Cerebellar cortex (tissue), 1 donor: ENCODE results near the gene LAIR2.
A peak's percentile ranks its signal among the peaks of the same experiment; 100 is the strongest.

Source experiments
- DNase-seq: peaks from one replicate; pipeline ENCODE4 v3.0.0-alpha.2; 2015; ENCODE audit warnings: low spot score

LAIR2 gene, protein sequence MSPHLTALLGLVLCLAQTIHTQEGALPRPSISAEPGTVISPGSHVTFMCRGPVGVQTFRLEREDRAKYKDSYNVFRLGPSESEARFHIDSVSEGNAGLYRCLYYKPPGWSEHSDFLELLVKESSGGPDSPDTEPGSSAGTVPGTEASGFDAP

GRCh38 chr19:54502518-54503048 is at the start of gene LAIR2:
LAIR2 (plus strand) TSS chr19:54502831; CDS start chr19:54502919, 88 bp downstream.
- DNase-seq = no peak

DNA sequence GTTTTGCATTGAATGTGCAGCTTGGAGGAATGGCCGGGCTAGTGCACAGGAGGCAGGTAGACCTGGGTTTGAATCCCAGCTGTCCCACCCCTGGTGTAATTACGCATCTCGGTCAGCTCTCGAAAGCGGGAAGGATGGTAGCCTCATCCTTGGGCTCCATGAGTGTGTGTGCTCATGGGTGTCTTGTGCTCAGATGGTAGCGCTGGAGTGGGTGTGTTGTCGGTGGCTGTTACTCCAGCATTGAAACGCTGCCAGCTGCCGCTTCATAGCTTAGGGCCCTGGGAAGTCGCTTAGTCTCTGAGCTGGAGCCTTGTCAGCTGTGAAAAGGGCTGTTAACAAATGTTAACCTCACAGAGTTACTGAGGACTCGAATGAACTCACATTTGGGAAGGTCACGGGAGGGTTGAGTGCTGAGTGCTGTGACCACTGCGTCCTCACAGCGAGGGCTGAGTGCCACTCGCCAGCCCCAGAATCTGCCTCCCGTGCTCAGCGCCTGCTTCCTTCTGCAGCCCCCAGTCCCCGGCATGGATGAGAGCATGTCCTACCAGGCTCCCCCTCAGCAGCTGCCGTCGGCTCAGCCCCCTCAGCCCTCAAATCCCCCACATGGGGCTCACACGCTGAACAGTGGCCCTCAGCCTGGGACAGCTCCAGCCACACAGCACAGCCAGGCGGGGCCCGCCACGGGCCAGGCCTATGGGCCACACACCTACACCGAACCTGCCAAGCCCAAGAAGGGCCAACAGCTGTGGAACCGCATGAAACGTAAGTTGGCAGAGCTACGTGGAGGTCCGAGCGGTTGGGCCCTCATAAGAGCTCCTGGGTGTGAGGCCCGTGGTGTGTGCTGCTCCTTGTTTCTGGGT is 48.5 kb upstream of the LAIR2 start:
- no peak for DNase-seq

GRCh38 chr19:54454781-54455675 is 47.6 kb upstream of the LAIR2 start:
- no peak for DNase-seq

- no peak for DNase-seq
Observed at GRCh38 chr19:54455786-54456422, 46.7 kb upstream of the LAIR2 start.

- DNase-seq = no peak
Observed at GRCh38 chr19:54456423-54457373, 45.9 kb upstream of the LAIR2 start.

GRCh38 chr19:54457773-54458647 is 44.6 kb upstream of the LAIR2 start:
- no peak for DNase-seq

DNA sequence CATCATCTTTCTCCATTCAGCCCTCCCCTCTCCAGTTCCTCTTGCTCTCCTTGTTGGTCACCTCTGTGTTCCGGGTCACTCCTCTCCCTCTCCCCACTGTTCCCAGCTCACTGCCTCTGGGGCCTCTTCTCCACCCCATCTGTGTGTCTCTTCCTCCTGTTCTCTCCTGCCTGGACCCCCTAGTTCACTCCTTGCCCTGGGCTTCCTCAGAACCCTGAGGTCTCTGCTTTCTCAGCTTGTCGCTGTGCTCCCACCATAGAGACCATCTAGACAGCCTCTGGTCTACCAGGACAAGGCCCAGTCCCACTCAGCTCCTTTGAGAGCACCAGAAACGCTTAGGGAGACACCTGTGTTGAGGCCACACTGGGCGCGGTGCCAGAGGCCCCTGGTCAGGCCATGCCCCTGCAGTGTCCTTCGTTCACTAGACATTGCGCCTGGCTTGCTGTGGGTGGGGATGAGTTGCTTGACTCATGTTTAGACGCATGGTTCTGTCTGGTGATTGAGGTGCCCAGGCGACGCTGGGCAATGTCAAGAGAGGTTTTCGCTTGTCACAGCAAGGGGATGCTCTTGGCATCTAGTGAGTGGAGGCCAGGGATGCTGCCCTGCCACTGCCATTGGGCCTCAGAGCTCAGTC is 43.9 kb upstream of the LAIR2 start:
- no peak for DNase-seq

- DNase-seq = no peak
Observed at GRCh38 chr19:54459282-54460229, 43.1 kb upstream of the LAIR2 start.

GRCh38 chr19:54460230-54461005 is 42.2 kb upstream of the LAIR2 start:
- DNase-seq = no peak

GRCh38 chr19:54461210-54461609 is 41.4 kb upstream of the LAIR2 start:
- no peak for DNase-seq

- DNase-seq = peak; percentile 17
Observed at GRCh38 chr19:54461613-54462012, 41.0 kb upstream of the LAIR2 start.

DNA sequence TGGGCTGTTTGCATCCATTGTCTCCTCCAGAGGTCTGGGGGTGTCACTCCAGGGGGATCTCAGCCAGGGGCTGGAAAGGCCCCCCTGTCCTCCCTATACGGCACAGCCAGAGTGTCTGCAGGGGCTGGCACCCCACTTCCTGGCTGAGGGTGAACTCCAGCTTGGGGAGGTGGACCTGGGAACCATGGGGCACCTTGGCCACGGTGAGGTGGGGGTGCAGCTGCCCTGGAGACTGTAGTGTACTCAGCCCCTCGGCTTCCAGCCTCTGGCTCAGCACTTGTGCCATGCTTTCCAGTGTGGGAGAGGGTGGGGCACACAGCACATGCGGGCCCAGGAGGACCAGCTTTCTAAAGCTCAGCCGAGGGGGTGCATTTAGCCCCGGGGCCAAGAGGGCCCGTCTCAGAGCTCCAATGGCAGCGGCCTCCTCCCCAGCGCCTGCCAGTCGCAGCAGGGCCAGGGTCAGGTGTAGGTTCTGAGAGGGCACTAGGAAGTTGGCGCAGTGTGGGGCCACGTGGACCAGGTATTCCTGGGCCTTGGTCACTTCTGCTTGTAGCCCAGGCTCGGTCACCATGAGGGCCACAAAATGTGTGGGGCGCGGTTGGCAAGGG is 40.5 kb upstream of the LAIR2 start:
- DNase-seq = no peak

DNA sequence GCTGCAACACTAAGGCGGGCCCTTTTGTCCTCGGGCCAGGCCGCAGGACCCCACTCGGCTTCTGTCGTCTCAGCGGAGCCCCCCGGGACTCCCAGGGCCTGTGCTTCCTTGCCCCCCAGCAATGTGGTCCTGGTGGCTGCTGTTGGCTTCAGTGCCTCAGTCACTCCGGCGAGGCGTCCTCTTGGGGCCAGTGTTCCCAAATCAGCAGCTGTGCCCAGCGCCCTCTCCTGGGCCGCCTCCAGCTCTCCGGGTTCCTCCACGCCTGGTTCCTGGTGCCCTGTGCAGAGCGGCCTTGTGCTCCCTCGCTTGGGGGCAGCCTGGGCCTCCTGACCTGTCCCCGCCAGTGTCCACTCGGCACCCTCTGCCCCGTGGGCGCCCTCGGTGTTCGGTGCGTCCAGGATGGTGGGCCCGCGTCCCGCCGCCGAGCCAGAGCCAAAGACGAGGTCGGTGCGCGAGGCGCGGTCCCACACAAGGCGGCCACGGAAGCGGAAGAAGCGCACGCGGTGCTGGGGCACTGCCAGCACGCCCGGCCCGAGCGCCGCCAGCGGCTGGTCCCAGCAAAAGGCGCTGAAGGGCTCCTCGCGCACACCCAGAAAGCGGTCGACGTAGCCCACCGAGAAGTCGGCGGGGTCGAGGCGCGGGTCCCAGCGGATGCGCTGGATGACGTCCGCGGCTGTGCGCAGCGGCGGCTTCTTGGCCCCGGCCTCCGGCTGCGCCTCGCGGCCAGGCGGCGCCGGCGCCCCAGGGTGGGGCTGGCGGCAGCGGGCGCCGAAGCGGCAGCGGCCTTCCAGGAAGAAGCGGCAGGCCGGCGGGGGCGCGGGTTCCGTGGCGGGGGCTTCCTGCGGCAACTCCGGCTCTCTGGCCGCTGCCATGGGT is 39.7 kb upstream of the LAIR2 start:
- DNase-seq = peak; percentile 44

DNA sequence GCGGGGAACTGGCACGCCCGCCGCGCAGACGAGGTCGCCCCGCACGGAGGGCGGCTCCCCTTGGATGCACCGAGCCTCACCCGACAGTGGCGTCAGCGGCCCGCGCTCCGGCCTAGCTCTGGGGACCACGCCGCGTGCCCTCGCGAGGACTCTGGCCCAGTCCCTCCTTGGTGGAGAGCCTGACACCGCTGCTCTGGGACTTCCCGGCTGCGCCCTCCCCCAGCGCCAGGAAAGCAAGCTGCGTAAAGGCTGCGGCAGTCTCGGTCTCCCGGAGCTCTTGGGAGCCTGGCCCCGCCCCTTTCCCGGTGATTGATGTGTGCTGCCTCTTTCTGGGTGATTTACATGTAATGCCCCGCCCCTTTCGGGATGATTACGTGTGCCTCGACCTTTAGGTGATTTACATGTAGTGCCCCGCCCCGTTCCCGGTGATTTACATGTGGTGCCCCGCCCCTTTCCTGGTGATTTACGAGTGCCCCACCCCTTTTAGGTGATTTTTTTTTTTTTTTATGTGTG is 39.0 kb upstream of the LAIR2 start, which contains the start of gene LENG9:
Gene LENG9, minus strand, starts transcription at position 248 of the 513 bp plus-strand sequence. CDS start 252 bp downstream, outside the sequence.
- DNase-seq = peak; percentile 98

GRCh38 chr19:54464044-54464629 is 38.5 kb upstream of the LAIR2 start:
- DNase-seq = peak; percentile 96
